DOHH2 (cell line): ENCODE measurements around the gene CFAP91.

Experiments
- EZH2phosphoT487 ChIP-seq: fragments of 200-600 bp; sonication (generic); IDR thresholded peaks from 2 replicates; pipeline ENCODE4 v1.6.1; 2017; ENCODE audit warnings: borderline replicate concordance, mild to moderate bottlenecking, antibody characterized with exemption, low read length, moderate library complexity, mixed read lengths
- TF ChIP-seq, protein P1 (sequence below): fragments of 200-600 bp; sonication (generic); IDR thresholded peaks from one replicate; pipeline ENCODE4 v1.5.1; 2014; ENCODE audit warnings: antibody characterized with exemption, mild to moderate bottlenecking, low read depth, low read length; ENCODE audit not compliant: poor library complexity, severe bottlenecking

DNA sequence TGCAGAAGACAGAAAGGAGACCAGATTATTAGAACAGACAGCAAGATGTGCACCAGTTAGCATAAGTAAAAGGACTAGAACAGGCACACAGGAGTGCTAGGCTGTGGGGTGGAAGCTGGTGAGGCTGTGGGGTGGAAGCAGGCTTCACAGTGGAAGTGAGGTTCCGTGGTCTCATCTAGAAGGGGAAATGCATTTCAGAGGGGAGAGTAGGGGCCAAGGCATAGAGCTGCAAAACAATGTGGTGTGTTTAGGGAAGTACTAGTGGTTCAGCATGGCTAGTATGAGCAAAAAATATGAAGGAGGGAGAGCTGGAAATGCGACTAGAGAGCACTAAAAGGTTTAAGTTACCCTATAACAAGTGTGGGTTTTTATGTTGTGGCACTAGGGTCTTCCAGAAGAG lies 48.9 kb upstream of the CFAP91 start:
- TF ChIP-seq, protein P1, sequence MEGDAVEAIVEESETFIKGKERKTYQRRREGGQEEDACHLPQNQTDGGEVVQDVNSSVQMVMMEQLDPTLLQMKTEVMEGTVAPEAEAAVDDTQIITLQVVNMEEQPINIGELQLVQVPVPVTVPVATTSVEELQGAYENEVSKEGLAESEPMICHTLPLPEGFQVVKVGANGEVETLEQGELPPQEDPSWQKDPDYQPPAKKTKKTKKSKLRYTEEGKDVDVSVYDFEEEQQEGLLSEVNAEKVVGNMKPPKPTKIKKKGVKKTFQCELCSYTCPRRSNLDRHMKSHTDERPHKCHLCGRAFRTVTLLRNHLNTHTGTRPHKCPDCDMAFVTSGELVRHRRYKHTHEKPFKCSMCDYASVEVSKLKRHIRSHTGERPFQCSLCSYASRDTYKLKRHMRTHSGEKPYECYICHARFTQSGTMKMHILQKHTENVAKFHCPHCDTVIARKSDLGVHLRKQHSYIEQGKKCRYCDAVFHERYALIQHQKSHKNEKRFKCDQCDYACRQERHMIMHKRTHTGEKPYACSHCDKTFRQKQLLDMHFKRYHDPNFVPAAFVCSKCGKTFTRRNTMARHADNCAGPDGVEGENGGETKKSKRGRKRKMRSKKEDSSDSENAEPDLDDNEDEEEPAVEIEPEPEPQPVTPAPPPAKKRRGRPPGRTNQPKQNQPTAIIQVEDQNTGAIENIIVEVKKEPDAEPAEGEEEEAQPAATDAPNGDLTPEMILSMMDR, result no peak
- TF ChIP-seq EZH2phosphoT487, result no peak
